ENCODE measurements around the gene MEGF11.
A peak's percentile ranks its signal among the peaks of the same experiment; 100 is the strongest.

Gene MEGF11

DNA sequence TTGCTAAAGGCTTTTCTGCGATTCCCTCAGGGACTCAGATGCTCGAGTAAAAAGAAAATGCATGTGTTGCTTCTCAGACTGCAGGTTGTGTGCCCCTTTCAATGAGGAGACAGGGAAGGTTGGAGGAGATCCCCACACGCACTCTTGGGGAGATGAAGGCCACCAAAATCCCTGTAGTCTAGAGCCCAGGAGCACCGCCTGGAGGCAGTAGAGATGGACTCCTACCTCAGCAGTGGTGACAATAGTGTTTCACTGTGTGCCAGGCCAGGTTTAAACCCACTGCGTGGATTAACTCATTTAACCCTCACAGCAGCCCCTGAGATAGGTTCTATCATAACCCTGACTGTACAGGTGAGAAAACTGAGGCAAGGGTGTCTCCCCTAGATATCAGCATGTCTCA, 15.2 kb downstream of the MEGF11 start:
- DNase-seq (ENCODE audit: low read depth), result no peak
- TF ChIP-seq, protein P1, sequence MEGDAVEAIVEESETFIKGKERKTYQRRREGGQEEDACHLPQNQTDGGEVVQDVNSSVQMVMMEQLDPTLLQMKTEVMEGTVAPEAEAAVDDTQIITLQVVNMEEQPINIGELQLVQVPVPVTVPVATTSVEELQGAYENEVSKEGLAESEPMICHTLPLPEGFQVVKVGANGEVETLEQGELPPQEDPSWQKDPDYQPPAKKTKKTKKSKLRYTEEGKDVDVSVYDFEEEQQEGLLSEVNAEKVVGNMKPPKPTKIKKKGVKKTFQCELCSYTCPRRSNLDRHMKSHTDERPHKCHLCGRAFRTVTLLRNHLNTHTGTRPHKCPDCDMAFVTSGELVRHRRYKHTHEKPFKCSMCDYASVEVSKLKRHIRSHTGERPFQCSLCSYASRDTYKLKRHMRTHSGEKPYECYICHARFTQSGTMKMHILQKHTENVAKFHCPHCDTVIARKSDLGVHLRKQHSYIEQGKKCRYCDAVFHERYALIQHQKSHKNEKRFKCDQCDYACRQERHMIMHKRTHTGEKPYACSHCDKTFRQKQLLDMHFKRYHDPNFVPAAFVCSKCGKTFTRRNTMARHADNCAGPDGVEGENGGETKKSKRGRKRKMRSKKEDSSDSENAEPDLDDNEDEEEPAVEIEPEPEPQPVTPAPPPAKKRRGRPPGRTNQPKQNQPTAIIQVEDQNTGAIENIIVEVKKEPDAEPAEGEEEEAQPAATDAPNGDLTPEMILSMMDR (conservative IDR thresholded peaks at IDR 0.05; ENCODE audit: low read depth, low read length), result no peak
- no peak overlapping the region for H3K4me3 ChIP-seq (ENCODE audit: low read length)

DNA sequence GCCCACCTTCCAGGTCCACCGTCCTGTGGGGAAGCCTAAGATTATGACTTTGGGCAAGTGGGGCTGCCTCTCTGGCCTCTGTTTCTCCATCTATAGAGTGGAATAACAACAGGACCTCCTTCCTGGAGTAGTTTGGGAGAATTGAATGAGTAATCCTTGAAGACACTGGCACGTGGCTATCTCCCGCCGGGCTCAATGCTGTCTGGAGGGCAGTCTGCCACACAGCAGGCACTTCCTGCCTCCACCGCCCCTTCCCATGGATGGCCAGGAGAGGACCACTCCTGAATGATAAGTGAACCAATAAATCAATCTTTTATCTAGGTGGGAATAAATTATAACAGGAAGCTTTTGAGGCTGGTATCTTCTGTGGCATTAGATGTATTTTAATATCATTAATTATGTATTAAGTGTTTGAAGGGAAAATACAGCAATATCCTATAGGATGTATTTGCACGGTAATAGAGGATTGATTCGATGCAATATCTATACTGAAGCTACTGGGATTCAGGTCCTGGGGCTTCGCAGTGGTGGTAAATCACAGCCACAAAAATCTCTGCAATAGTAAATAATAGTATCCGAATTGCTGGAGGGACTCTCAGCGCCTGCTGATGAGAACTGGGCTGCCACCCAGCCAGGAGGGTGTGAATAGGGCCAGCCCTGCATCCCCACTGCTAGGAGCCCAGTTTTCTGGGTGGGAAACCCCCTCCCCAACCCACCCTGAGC, 15.9 kb downstream of the MEGF11 start:
- DNase-seq (ENCODE audit: low read depth), result no peak
- H3K4me3 ChIP-seq (ENCODE audit: low read length), result no peak overlapping the region
- TF ChIP-seq, protein P1 (conservative IDR thresholded peaks at IDR 0.05; ENCODE audit: low read depth, low read length), result no peak

DNA sequence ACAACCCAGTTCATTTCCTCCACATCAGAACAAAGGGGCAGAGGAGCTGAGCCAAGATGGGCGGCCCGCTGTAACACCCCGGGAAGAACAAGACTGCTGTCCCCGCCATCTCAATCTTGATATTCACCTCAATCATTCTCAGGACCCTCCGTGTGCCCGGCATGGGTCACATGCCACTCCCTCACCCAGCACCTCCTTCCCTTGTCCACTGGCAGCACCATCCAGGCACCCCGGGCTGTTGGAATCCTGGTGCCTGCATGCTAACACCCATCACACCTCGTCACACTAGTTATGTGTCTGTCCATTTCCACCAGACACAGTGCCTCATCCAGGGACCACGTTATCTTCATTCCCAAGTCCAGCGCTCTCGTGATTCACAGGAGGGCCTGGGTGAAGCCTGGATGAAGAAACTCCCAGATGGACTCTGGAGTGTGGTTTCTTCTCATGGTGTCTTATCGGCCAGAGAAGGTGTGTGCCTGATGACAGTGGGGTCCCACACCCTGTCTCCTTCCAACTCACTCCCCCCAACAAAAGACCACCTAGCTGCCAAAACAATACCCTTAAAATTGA, 16.7 kb downstream of the MEGF11 start:
- no peak for DNase-seq (ENCODE audit: low read depth)
- TF ChIP-seq, protein P1 (conservative IDR thresholded peaks at IDR 0.05; ENCODE audit: low read depth, low read length), result no peak
- no peak overlapping the region for H3K4me3 ChIP-seq (ENCODE audit: low read length)

DNA sequence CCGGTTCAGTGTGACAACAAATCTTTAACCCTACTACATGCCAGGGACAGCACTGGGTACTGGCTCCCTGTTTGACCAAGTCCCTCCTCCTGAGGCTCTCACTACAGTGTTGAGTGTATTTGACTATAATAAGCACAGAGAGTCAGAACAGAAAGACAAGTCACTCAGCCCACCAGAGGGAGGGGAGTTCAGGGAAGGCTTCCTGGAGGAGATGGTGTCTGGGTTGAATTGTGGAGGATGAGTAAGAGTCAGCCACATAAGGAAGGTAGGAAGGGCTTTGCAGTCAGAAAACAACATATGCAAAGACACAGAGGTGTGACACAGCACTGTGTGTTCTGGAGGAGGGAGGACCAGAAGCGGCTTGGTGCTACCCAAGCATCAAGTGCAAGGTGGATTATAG, 17.7 kb downstream of the MEGF11 start:
- TF ChIP-seq, protein P1 (conservative IDR thresholded peaks at IDR 0.05; ENCODE audit: low read depth, low read length), result no peak
- DNase-seq (ENCODE audit: low read depth), result no peak

DNA sequence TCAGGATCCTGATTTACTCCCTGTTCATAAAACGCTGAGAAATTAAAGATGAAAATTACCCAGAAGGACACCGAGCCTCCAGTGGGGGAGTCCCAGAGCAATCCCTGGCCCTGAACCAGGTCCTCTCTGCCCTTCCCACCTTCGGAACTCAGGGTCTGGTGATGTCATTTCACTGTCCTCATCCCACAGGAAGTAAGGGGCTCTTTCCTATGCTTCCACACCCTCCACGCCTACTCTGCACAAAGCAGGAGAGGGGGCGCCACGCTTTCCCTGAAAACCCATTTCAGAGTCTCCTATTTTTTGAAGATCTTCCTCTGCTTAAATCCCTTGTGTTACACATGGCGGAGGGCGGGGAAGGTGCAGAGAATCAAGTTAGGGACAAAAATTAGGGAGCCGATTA, 18.8 kb downstream of the MEGF11 start:
- TF ChIP-seq, protein P1 (conservative IDR thresholded peaks at IDR 0.05; ENCODE audit: low read depth, low read length), result no peak
- no peak for DNase-seq (ENCODE audit: low read depth)
- H3K4me3 ChIP-seq (ENCODE audit: low read length), result no peak overlapping the region

More for the DNA sequence above, 17.7 kb downstream of the MEGF11 start:
- H3K4me3 ChIP-seq (ENCODE audit: low read length), result no peak overlapping the region

DNA sequence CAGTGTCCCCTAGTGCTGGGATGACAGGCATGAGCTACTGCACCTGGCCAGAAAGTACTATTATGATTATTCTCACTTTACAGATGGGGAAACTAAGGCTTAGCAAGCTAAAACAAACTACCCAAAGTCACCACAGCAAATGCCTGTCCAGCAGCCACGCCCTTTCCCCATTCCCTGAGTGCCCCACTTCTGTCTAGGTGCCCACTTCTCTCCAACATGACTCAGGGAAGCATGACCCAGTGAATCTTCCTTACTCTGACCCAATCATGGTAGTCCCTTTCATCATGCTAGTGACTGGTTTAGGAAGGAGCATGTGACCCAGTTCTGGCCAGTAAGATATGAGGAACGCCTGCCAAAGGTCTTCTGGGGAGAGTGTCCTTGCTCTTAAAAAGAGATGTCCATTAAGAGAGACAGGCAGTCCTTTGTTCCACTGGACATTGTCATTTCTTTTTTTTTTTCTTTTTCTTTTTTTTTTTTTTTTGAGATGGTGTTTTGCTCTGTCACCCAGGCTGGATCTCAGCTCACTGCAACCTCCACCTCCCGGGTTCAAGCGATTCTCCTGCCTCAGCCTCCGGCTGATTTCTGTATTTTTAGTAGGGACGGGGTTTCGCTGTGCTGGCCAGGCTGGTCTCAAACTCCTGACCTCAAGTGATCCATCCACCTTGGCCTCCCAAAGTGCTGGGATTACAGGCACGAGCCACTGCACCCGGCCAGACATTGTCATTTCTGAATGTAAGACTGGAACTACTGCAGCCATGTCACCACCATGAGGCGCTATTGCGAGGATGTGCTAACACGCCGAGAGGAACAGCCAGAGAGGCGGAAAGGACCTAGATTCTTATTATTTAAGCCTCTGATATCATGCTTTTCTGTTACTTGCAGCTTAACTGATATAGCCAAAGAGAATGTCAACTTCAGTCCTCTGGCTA, 19.8 kb downstream of the MEGF11 start:
- H3K4me3 ChIP-seq (ENCODE audit: low read length), result no peak overlapping the region
- DNase-seq (ENCODE audit: low read depth), result no peak
- TF ChIP-seq, protein P1 (conservative IDR thresholded peaks at IDR 0.05; ENCODE audit: low read depth, low read length), result peak; percentile 22

All from retinal pigment epithelial cell (primary cell).